Loucy (cell line): Measurements from ENCODE around the gene ARHGAP28.

ENCODE experiments used
- CTCF ChIP-seq: fragments of 200-600 bp; sonication (generic); conservative IDR thresholded peaks from 2 replicates; pipeline ENCODE4 v1.5.1; 2014; ENCODE audit warnings: mild to moderate bottlenecking, antibody characterized with exemption, low read length
- EZH2phosphoT487 ChIP-seq: fragments of 200-600 bp; IDR thresholded peaks from 2 replicates; pipeline ENCODE4 v1.6.1; 2018; ENCODE audit warnings: antibody characterized with exemption, mild to moderate bottlenecking, moderate library complexity, borderline replicate concordance

- no peak for TF ChIP-seq CTCF
- no peak for TF ChIP-seq EZH2phosphoT487
Measured at GRCh38 chr18:6881034-6881820, 151.7 kb downstream of the ARHGAP28 start.
